GM10847 (cell line): ENCODE measurements around the gene P3H2.

Source experiments
- POLR2A ChIP-seq: IDR thresholded peaks from 2 replicates; pipeline ENCODE4 v1.6.1; 2011; ENCODE audit not compliant: insufficient read length; ENCODE audit errors: extremely low read depth

Gene P3H2

GRCh38 chr3:190099099-190099498 lies 21.6 kb downstream of the P3H2 start:
- no peak for TF ChIP-seq POLR2A

- TF ChIP-seq POLR2A = no peak
These were observed 23.1 kb downstream of the P3H2 start for GRCh38 chr3:190097617-190098016.

- no peak for TF ChIP-seq POLR2A
These were observed 23.7 kb downstream of the P3H2 start for GRCh38 chr3:190097025-190097424.

GRCh38 chr3:190096345-190096744 lies 24.4 kb downstream of the P3H2 start:
- no peak for TF ChIP-seq POLR2A

GRCh38 chr3:190094160-190094718 lies 26.5 kb downstream of the P3H2 start:
- no peak for TF ChIP-seq POLR2A

GRCh38 chr3:190092250-190092649 lies 28.4 kb downstream of the P3H2 start:
- TF ChIP-seq POLR2A = no peak

- TF ChIP-seq POLR2A = no peak
These were observed 31.0 kb downstream of the P3H2 start for GRCh38 chr3:190089711-190090110.

- no peak for TF ChIP-seq POLR2A
These were observed 31.8 kb downstream of the P3H2 start for GRCh38 chr3:190088890-190089289.

- no peak for TF ChIP-seq POLR2A
These were observed 34.5 kb downstream of the P3H2 start for GRCh38 chr3:190086191-190086590.

GRCh38 chr3:190084983-190085382 lies 35.7 kb downstream of the P3H2 start:
- no peak for TF ChIP-seq POLR2A

GRCh38 chr3:190083635-190084034 lies 37.1 kb downstream of the P3H2 start:
- TF ChIP-seq POLR2A = no peak

GRCh38 chr3:190081389-190081788 lies 39.3 kb downstream of the P3H2 start:
- TF ChIP-seq POLR2A = no peak

GRCh38 chr3:190077395-190078045 lies 43.2 kb downstream of the P3H2 start:
- no peak for TF ChIP-seq POLR2A

GRCh38 chr3:190076601-190077394 lies 43.9 kb downstream of the P3H2 start:
- TF ChIP-seq POLR2A = no peak

- TF ChIP-seq POLR2A = no peak
These were observed 44.6 kb downstream of the P3H2 start for GRCh38 chr3:190076136-190076535.

GRCh38 chr3:190074817-190075216 lies 45.9 kb downstream of the P3H2 start:
- TF ChIP-seq POLR2A = no peak
